ENCODE data around the gene RALBP1. TPM values are rescaled to one million over a fixed set of nuclear protein-coding genes. Genes with fewer than 3 reads are reported as not detected.
A peak's percentile ranks its signal among the peaks of the same experiment; 100 is the strongest.

The RALBP1 gene
- total and polyA plus RNA-seq, 2 experiments from 2014 or later = 33.5 to 68.0 TPM

DNA sequence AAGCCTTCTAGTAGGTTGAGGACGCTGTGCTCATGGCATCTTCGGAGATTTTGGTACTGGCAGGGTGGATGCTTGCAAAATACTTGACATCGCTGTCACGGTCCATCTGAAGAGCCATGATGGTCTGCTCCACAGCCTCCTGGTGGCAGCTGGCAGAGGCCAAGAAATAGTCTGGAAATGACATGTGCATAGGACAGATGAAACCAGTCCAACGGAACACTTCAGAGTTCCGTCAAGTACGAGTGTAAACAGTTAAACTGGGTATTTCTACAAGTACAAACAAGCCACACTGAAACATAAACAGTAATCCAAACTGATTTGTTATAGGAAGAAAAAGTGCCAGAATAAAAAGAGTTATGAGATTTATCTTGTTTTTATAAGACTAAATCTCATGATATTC is 72.5 kb downstream of the RALBP1 start:
- Histone ChIP-seq H3K9me3 (ENCODE audit: low read depth) (no peaks in the 10 kb centered on the region), H3K4me3 (no peak overlapping the region), H3K4me1 (ENCODE audit: low read depth) (no peaks in the 10 kb centered on the region), H3K27ac (no peak overlapping the region), H3K36me3 (peaks cover 50% of the 10 kb centered on the region), H3K27me3 (no peaks in the 10 kb centered on the region)
- no peak for DNase-seq (ENCODE audit: low read depth in 1 of 2, low spot score in 1 of 2)
- TF ChIP-seq, protein P1, sequence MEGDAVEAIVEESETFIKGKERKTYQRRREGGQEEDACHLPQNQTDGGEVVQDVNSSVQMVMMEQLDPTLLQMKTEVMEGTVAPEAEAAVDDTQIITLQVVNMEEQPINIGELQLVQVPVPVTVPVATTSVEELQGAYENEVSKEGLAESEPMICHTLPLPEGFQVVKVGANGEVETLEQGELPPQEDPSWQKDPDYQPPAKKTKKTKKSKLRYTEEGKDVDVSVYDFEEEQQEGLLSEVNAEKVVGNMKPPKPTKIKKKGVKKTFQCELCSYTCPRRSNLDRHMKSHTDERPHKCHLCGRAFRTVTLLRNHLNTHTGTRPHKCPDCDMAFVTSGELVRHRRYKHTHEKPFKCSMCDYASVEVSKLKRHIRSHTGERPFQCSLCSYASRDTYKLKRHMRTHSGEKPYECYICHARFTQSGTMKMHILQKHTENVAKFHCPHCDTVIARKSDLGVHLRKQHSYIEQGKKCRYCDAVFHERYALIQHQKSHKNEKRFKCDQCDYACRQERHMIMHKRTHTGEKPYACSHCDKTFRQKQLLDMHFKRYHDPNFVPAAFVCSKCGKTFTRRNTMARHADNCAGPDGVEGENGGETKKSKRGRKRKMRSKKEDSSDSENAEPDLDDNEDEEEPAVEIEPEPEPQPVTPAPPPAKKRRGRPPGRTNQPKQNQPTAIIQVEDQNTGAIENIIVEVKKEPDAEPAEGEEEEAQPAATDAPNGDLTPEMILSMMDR (IDR thresholded peaks at IDR 0.05; ENCODE audit: low read depth, low read length) = no peak

DNA sequence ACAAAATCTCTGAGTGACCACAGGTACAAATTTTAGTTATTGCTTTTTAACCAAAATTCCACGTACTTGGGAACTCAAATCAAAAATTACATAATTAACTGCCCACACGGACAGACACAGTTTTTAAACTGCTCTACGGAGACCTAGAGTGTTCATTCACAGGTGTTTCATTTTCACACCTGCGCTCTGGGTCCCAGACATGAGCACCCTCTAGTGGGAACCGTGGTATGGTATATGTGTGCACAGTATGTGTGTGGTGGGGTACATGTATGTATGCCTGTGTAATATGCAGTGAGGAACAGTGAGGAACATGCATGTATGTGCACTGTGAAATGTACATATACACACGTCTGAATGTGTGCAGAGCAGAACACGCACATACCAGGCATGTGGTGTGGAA is 74.1 kb downstream of the RALBP1 start:
- peaks cover 62% of the 10 kb centered on the region for H3K36me3 ChIP-seq
- no peak for DNase-seq (ENCODE audit: low read depth in 1 of 2, low spot score in 1 of 2)
- no peaks in the 10 kb centered on the region for H3K4me1 ChIP-seq (ENCODE audit: low read depth)
- H3K4me3 ChIP-seq = no peak overlapping the region
- no peaks in the 10 kb centered on the region for H3K27me3 ChIP-seq
- no peak overlapping the region for H3K27ac ChIP-seq
- H3K9me3 ChIP-seq (ENCODE audit: low read depth) = no peaks in the 10 kb centered on the region
- TF ChIP-seq, protein P1 (IDR thresholded peaks at IDR 0.05; ENCODE audit: low read depth, low read length) = no peak

DNA sequence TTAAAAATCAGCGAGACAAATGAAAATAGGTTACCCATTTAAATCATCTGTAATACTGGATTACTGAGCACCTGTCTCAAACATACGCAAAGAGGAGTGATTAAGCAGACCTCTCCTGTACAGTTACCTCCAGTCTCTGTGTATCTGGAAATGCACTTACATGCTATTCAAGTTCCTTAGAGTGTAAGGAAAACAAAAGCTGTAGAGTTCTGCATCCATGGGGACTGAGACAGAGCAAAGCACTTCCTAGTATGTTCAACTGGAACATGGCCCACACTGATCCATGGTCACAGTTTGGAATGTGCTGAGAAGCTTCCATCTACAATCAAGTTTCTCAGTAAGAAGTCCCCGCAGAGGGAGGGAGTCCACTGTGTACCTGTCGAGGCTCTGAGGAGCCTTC is 75.1 kb downstream of the RALBP1 start:
- TF ChIP-seq, protein P1 (IDR thresholded peaks at IDR 0.05; ENCODE audit: low read depth, low read length) = no peak

DNA sequence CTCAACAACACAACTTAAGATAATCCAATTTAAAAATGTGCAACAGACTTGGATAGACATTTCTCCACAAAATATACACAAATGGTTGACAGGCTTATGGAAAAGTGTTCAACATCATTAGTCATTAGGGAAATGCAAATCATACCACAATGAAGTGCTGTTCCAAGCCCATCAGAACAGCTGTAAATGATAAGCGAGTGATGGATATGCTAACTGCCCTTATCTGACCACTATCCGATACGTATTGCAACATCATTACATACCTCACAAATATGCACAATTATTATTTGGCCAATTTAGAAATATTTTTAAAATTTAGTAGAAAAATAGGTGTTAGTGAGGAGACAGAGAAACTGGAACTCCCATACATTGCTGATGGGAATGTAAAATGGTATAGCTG is 76.9 kb downstream of the RALBP1 start:
- Histone ChIP-seq H3K9me3 (ENCODE audit: low read depth) (no peaks in the 10 kb centered on the region), H3K27ac (no peak overlapping the region), H3K4me3 (no peak overlapping the region), H3K4me1 (ENCODE audit: low read depth) (no peaks in the 10 kb centered on the region), H3K27me3 (no peaks in the 10 kb centered on the region), H3K36me3 (peaks cover 67% of the 10 kb centered on the region)
- TF ChIP-seq, protein P1 (IDR thresholded peaks at IDR 0.05; ENCODE audit: low read depth, low read length) = no peak
- DNase-seq (ENCODE audit: low read depth in 1 of 2, low spot score in 1 of 2) = peak in 1 of 2 donors; percentile 51

More for the DNA sequence above, 75.1 kb downstream of the RALBP1 start:
- peaks cover 68% of the 10 kb centered on the region for H3K36me3 ChIP-seq
- no peak overlapping the region for H3K27ac ChIP-seq
- H3K4me1 ChIP-seq (ENCODE audit: low read depth) = no peaks in the 10 kb centered on the region
- no peak for DNase-seq (ENCODE audit: low read depth in 1 of 2, low spot score in 1 of 2)
- H3K9me3 ChIP-seq (ENCODE audit: low read depth) = no peaks in the 10 kb centered on the region
- H3K27me3 ChIP-seq = no peaks in the 10 kb centered on the region
- H3K4me3 ChIP-seq = no peak overlapping the region

DNA sequence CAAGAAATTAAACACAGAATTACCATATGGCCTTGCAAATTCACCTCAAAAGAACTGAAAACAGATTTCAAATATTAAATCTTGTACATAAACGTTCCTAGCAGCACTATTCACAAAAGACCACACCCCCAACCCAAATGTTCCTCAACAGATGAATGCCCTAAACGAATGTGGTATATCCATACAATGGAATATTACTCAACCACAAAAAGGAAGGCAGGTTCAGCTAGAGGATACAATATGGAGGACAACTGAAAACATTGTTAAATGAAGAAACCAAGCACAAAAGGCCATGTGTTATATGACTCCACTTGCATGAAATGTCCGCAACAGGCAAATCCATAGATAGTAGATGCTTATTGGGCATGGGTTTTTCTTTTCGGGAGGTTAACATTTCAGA is 77.3 kb downstream of the RALBP1 start:
- no peaks in the 10 kb centered on the region for H3K4me1 ChIP-seq (ENCODE audit: low read depth)
- TF ChIP-seq, protein P1 (IDR thresholded peaks at IDR 0.05; ENCODE audit: low read depth, low read length) = no peak
- no peaks in the 10 kb centered on the region for H3K9me3 ChIP-seq (ENCODE audit: low read depth)
- no peak overlapping the region for H3K4me3 ChIP-seq
- peaks cover 66% of the 10 kb centered on the region for H3K36me3 ChIP-seq
- no peaks in the 10 kb centered on the region for H3K27me3 ChIP-seq
- no peak overlapping the region for H3K27ac ChIP-seq
- no peak for DNase-seq (ENCODE audit: low read depth in 1 of 2, low spot score in 1 of 2)
